ENCODE measurements around the gene SORL1-AS1.

DNA sequence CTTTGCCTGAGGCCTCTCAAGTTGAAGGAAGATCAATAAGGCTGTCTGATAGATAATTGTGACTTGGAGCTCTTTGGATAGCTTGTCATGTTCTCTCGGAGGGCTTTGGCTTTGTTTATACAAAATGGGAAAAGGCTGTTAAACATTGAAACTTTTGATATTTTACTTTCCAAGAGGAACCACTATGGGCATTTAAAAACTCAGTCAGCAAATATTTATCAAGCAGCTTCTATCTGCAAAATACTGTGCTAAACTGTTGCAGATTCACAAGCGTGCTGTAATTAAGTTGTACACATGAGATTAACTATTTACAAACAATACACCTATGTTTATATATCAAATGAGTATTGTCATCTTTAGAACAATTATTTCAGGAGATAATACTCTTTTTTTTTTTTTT lies 35.2 kb downstream of the SORL1-AS1 start:
- TF ChIP-seq, protein P1, sequence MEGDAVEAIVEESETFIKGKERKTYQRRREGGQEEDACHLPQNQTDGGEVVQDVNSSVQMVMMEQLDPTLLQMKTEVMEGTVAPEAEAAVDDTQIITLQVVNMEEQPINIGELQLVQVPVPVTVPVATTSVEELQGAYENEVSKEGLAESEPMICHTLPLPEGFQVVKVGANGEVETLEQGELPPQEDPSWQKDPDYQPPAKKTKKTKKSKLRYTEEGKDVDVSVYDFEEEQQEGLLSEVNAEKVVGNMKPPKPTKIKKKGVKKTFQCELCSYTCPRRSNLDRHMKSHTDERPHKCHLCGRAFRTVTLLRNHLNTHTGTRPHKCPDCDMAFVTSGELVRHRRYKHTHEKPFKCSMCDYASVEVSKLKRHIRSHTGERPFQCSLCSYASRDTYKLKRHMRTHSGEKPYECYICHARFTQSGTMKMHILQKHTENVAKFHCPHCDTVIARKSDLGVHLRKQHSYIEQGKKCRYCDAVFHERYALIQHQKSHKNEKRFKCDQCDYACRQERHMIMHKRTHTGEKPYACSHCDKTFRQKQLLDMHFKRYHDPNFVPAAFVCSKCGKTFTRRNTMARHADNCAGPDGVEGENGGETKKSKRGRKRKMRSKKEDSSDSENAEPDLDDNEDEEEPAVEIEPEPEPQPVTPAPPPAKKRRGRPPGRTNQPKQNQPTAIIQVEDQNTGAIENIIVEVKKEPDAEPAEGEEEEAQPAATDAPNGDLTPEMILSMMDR (IDR thresholded peaks at IDR 0.05), result no peak
- TF ChIP-seq EP300 (IDR thresholded peaks at IDR 0.05) (no peak), POLR2A (IDR thresholded peaks at IDR 0.05) (no peak), POLR2AphosphoS5 (IDR thresholded peaks at IDR 0.05) (no peak)
